ENCODE measurements around the gene MRPL51.
"Not testable (repeated sequence)": the region's sequence is repeated elsewhere in the genome, so short reads cannot be mapped to it uniquely, and the experiment has no call there.

DNA sequence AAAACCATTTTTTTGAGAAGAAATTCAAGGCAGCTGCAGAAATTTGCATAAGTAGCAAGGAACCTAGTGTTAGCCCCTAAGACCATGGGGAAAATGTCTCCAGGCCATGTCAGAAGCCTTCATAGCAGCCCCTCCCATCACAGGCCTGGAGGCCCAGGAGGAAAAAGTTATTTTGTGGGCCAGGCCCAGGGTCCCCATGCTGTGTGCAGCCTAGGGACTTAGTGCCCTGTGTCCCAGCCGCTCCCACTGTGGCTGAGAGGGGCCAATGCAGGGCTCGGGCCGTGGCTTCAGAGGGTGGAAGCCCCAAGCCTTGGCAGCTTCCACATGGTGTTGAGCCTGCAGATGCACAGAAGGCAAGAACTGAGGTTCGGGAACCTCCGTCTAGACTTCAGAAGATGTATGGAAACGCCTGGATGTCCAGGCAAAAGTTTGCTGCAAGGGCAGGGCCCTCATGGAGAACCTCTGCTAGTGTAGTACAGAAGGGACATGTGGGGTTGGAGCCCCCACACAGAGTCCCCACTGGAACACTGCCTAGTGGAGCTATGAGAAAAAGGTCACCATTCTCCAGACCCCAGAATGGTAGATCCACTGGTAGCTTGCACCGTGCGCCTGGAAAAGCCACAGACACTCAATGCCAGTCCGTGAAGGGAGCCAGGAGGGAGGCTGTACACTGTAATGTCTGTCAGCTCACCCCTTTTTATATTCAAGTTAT lies 25.3 kb downstream of the MRPL51 start:
- TF ChIP-seq, protein P1, sequence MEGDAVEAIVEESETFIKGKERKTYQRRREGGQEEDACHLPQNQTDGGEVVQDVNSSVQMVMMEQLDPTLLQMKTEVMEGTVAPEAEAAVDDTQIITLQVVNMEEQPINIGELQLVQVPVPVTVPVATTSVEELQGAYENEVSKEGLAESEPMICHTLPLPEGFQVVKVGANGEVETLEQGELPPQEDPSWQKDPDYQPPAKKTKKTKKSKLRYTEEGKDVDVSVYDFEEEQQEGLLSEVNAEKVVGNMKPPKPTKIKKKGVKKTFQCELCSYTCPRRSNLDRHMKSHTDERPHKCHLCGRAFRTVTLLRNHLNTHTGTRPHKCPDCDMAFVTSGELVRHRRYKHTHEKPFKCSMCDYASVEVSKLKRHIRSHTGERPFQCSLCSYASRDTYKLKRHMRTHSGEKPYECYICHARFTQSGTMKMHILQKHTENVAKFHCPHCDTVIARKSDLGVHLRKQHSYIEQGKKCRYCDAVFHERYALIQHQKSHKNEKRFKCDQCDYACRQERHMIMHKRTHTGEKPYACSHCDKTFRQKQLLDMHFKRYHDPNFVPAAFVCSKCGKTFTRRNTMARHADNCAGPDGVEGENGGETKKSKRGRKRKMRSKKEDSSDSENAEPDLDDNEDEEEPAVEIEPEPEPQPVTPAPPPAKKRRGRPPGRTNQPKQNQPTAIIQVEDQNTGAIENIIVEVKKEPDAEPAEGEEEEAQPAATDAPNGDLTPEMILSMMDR (IDR thresholded peaks at IDR 0.05; ENCODE audit: insufficient read depth, low read length): not testable (repeated sequence)
- TF ChIP-seq REST (IDR thresholded peaks at IDR 0.05; ENCODE audit: insufficient replicate concordance, low read depth); POLR2AphosphoS5 (IDR thresholded peaks at IDR 0.05; ENCODE audit: low read depth); SPI1 (IDR thresholded peaks at IDR 0.05; ENCODE audit: borderline replicate concordance, low read depth): not testable (repeated sequence)
